Mesenchymal stem cell (in vitro differentiated cells and primary cell): ENCODE data around the gene CILP2.

Source experiments
- DNase-seq: peaks from one replicate; pipeline ENCODE4 v3.0.0-alpha.2; 2013
- H2AFZ ChIP-seq: one replicate; pipeline ENCODE4 v1.6.1; 2013; ENCODE audit warnings: low read depth, mild to moderate bottlenecking, control low read depth, inconsistent platforms, low read length, moderate library complexity
- H2AK5ac ChIP-seq: 2 replicates; pipeline ENCODE4 v1.6.1; 2013; ENCODE audit warnings: low read length, moderate library complexity, mild to moderate bottlenecking, inconsistent platforms; ENCODE audit not compliant: severe bottlenecking
- H2BK120ac ChIP-seq: one replicate; pipeline ENCODE4 v1.6.1; 2013; ENCODE audit warnings: low read depth, mild to moderate bottlenecking, inconsistent platforms, low read length, moderate library complexity
- H2BK12ac ChIP-seq, 2 experiments: one replicate each; pipeline ENCODE4 v1.6.1; 2013; ENCODE audit warnings: inconsistent platforms in 2 of 2, low read length in 2 of 2, mild to moderate bottlenecking in 2 of 2, moderate library complexity in 2 of 2, control low read depth in 1 of 2
- H2BK15ac ChIP-seq: one replicate; pipeline ENCODE4 v1.6.1; 2013; ENCODE audit warnings: mild to moderate bottlenecking, low read depth, inconsistent platforms; ENCODE audit not compliant: poor library complexity, severe bottlenecking
- H2BK5ac ChIP-seq: 2 replicates; pipeline ENCODE4 v1.6.1; 2013; ENCODE audit warnings: low read depth, mild to moderate bottlenecking, low read length, control low read depth, inconsistent platforms; ENCODE audit not compliant: poor library complexity, severe bottlenecking
- H3K14ac ChIP-seq, 2 experiments: one replicate each; pipeline ENCODE4 v1.6.1; 2013; ENCODE audit warnings: inconsistent platforms in 2 of 2, low read length in 2 of 2, control low read depth in 1 of 2, mild to moderate bottlenecking in 1 of 2, moderate library complexity in 1 of 2
- H3K18ac ChIP-seq, 2 experiments: one replicate each; pipeline ENCODE4 v1.6.1; 2013; ENCODE audit warnings: inconsistent platforms in 2 of 2, low read length in 2 of 2, control low read depth in 1 of 2, low read depth in 1 of 2, mild to moderate bottlenecking in 1 of 2
- H3K23ac ChIP-seq, 2 experiments: one replicate each; pipeline ENCODE4 v1.6.1; 2013; ENCODE audit warnings: inconsistent platforms in 2 of 2, low read length in 2 of 2, mild to moderate bottlenecking in 2 of 2, moderate library complexity in 2 of 2, control low read depth in 1 of 2
- H3K27ac ChIP-seq: 2 replicates; pipeline ENCODE4 v1.5.1; 2013; ENCODE audit warnings: mild to moderate bottlenecking, moderate library complexity, low read length, control low read depth, inconsistent platforms; ENCODE audit not compliant: poor library complexity, severe bottlenecking
- H3K27me3 ChIP-seq, 2 experiments: 2 replicates each; pipeline versions ENCODE4 v1.6.1 to v1.7.0; 2013; ENCODE audit warnings: low read length in 2 of 2, mild to moderate bottlenecking in 2 of 2, moderate library complexity in 2 of 2, control low read depth in 1 of 2, inconsistent platforms in 1 of 2; ENCODE audit not compliant: control insufficient read depth in 1 of 2, insufficient read depth in 1 of 2
- H3K36me3 ChIP-seq, 2 experiments: 2 replicates each; pipeline versions ENCODE4 v1.6.1 to v1.7.0; 2013; ENCODE audit warnings: low read length in 2 of 2, control low read depth in 1 of 2, inconsistent platforms in 1 of 2, low read depth in 1 of 2, mild to moderate bottlenecking in 1 of 2; ENCODE audit not compliant: insufficient read depth in 2 of 2, control insufficient read depth in 1 of 2
- H3K4ac ChIP-seq, 2 experiments: one replicate each; pipeline ENCODE4 v1.6.1; 2013; ENCODE audit warnings: inconsistent platforms in 2 of 2, low read length in 2 of 2, mild to moderate bottlenecking in 2 of 2, moderate library complexity in 2 of 2, control low read depth in 1 of 2, low read depth in 1 of 2
- H3K4me1 ChIP-seq: 2 replicates; pipeline ENCODE4 v1.6.1; 2013; ENCODE audit warnings: low read depth, low read length, control low read depth; ENCODE audit not compliant: control insufficient read depth, insufficient read depth
- H3K4me2 ChIP-seq: 2 replicates; pipeline ENCODE4 v1.6.1; 2013; ENCODE audit warnings: low read length, mild to moderate bottlenecking, inconsistent platforms; ENCODE audit not compliant: poor library complexity, severe bottlenecking
- H3K4me3 ChIP-seq, 2 experiments: 2 replicates each; pipeline versions ENCODE4 v1.5.1 to v1.7.0; 2013; ENCODE audit warnings: low read length in 2 of 2, mild to moderate bottlenecking in 2 of 2, control low read depth in 1 of 2, low read depth in 1 of 2; ENCODE audit not compliant: insufficient read depth in 1 of 2
- H3K79me1 ChIP-seq: replicated peaks from 2 replicates; pipeline ENCODE4 v1.6.1; 2013; ENCODE audit warnings: mild to moderate bottlenecking, control low read depth, low read length, inconsistent platforms; ENCODE audit not compliant: poor library complexity, severe bottlenecking
- H3K9ac ChIP-seq: 2 replicates; pipeline ENCODE4 v1.7.0; 2013; ENCODE audit warnings: mild to moderate bottlenecking, low read length, moderate library complexity
- H3K9me3 ChIP-seq: 2 replicates; pipeline ENCODE4 v1.7.0; 2013; ENCODE audit warnings: mild to moderate bottlenecking, low read length; ENCODE audit not compliant: control insufficient read depth
- H4K8ac ChIP-seq: one replicate; pipeline ENCODE4 v1.6.1; 2013; ENCODE audit warnings: inconsistent platforms, mild to moderate bottlenecking, low read length, moderate library complexity
- H4K91ac ChIP-seq: one replicate; pipeline ENCODE4 v1.6.1; 2013; ENCODE audit warnings: mild to moderate bottlenecking, low read length, inconsistent platforms
- WGBS: methylation state at CpG from one replicate; pipeline ENCODE4 v1.1.7; 2013; ENCODE audit warnings: mixed read lengths; 5-methylcytosine and 5-hydroxymethylcytosine counted together

CILP2 gene

DNA sequence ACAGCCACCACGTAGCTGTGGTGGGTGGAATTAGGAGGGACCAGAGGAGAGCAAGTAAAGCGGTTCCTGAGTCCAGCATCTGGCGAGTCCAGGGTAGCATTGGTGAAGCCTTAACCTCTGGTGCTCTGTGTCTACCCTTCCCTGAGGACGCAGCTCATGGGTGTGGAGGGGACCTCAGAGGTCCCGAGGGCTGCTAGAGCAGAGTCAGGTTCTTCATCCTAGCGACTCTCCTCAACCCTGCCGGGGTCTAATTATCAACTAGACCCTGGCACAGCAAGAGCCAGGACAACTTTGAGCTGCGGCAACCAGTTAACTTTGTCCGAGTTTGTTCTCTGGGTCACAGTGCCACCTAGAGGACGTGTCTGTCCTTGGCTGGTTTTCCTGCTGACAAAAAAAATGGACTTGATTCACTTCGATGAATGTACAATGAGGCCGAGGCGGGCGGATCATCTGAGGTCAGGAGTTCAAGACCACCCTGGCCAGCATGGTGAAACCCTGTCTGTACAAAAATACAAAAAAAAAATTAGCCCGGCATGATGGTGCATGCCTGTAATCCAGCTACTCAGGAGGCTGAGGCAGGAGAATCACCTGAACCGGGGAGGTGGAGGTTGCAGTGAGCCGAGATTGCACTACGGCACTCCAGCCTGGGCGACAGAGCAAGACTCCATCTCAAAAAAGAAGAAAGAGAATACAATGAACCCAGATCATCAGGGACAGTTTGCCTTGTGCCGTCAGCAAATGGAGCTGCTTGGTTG lies 47.7 kb upstream of the CILP2 start:
- H2AK5ac ChIP-seq, result peak overlapping the region; percentile 8
- peak overlapping the region; percentile 4 for H3K4me2 ChIP-seq
- peaks cover 45% of the 10 kb centered on the region for H3K4me1 ChIP-seq
- no peak overlapping the region for H3K23ac ChIP-seq
- H2AFZ ChIP-seq, result no peak overlapping the region
- peak overlapping the region; percentile 65 for H4K91ac ChIP-seq
- H3K27ac ChIP-seq, result peak overlapping the region; percentile 75
- peak overlapping the region; percentile 3 to 87 for H3K4ac ChIP-seq
- H2BK5ac ChIP-seq, result no peak overlapping the region
- H3K36me3 ChIP-seq, result peaks cover 33 to 55% of the 10 kb centered on the region in 2 experiments
- no peaks in the 10 kb centered on the region for H3K27me3 ChIP-seq
- peak overlapping the region in 1 of 2 experiments; percentile 62 for H3K4me3 ChIP-seq
- peak overlapping the region; percentile 90 for H3K9ac ChIP-seq
- peak; percentile 85 for DNase-seq
- 47% methylated on average over 20 of the region's 20 CpGs for WGBS
- peaks cover 30% of the 10 kb centered on the region for H3K79me1 ChIP-seq
- H2BK15ac ChIP-seq, result peak overlapping the region; percentile 5
- H2BK120ac ChIP-seq, result no peak overlapping the region
- H4K8ac ChIP-seq, result peak overlapping the region; percentile 84
- H3K18ac ChIP-seq, result peak overlapping the region; percentile 38 to 62
- peak overlapping the region; percentile 69 to 75 for H2BK12ac ChIP-seq
- H3K14ac ChIP-seq, result no peak overlapping the region
- H3K9me3 ChIP-seq, result no peaks in the 10 kb centered on the region

DNA sequence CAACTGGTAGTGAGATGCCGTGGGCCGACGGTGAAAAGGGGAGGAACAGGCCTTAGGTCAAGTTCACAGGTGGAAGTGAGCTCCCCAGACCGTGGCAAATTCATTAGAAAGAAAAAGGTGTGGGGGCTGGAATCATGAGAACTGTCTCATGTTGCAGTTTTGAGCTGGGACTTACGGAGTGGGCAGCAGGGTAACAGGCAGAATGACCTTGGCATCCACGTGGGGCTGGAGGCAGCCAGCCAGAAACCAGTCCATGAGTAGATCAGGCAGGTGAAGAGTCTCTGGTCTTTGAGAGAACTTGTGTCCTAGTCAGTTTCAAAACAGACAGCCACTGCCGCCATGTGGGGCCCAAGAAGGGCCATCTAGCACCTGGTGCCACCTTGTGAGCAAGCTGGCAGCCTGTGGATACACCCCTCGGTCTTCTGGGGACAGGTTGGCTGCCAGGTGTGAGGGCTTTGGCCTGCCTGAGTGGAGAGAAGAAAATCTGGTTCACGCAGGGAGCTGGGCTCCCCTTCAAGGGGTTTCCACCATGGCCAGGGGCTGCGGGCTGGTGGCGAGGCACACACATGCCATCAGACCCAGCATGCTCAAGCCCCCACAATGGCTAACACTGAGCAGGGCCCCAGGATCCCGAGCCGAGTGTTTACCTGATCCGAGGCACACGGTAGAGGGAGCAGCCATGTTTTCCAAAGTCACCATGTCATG lies 46.6 kb upstream of the CILP2 start:
- Histone ChIP-seq H2AK5ac (no peak overlapping the region), H3K4me1 (peaks cover 35% of the 10 kb centered on the region), H2BK15ac (no peak overlapping the region), H3K4me2 (no peak overlapping the region), H3K14ac (no peak overlapping the region), H2BK5ac (no peak overlapping the region), H3K4ac (no peak overlapping the region), H3K9me3 (no peaks in the 10 kb centered on the region), H2BK120ac (no peak overlapping the region), H3K36me3 (peaks cover 43 to 57% of the 10 kb centered on the region in 2 experiments), H2BK12ac (no peak overlapping the region), H3K9ac (no peak overlapping the region), H3K27ac (no peak overlapping the region), H3K18ac (no peak overlapping the region), H4K91ac (no peak overlapping the region), H4K8ac (no peak overlapping the region), H2AFZ (no peak overlapping the region), H3K4me3 (no peak overlapping the region), H3K27me3 (no peaks in the 10 kb centered on the region), H3K79me1 (peaks cover 35% of the 10 kb centered on the region), H3K23ac (no peak overlapping the region)
- WGBS, result 91% methylated on average over 15 of the region's 15 CpGs
- DNase-seq, result no peak

DNA sequence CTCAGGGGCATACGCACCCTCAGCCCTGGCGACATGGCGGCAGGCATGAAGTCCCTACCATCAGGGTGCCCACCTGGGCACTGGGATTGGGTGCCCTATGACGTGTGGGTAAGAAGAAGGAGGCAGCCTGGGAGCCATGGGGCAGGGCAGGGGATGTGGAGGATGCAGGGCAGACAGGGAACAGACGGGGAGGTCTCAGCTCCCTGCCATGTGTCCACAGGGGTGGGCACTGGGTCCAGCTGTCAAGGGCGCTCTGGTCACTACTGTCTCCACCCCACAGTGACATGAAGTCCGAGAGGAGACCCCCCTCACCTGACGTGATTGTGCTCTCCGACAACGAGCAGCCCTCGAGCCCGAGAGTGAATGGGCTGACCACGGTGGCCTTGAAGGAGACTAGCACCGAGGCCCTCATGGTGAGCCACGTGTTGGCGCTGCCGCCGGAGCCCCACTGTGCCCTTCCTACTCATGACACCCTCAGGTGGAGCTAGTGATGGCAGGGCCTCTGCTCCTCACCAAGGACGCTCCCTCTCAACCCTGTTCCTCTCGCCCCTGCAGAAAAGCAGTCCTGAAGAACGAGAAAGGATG lies 45.9 kb upstream of the CILP2 start:
- Histone ChIP-seq H3K9me3 (no peaks in the 10 kb centered on the region), H3K4me2 (no peak overlapping the region), H3K4me3 (no peak overlapping the region), H2BK12ac (no peak overlapping the region), H3K4me1 (peaks cover 29% of the 10 kb centered on the region), H2BK15ac (no peak overlapping the region), H3K27ac (no peak overlapping the region), H2AFZ (no peak overlapping the region), H2BK120ac (no peak overlapping the region), H3K4ac (no peak overlapping the region), H3K18ac (no peak overlapping the region), H4K8ac (no peak overlapping the region), H2AK5ac (no peak overlapping the region), H2BK5ac (no peak overlapping the region), H4K91ac (no peak overlapping the region), H3K36me3 (peaks cover 50 to 57% of the 10 kb centered on the region in 2 experiments), H3K27me3 (no peaks in the 10 kb centered on the region), H3K9ac (no peak overlapping the region), H3K23ac (no peak overlapping the region), H3K14ac (no peak overlapping the region), H3K79me1 (peaks cover 32% of the 10 kb centered on the region)
- DNase-seq, result no peak
- WGBS, result 97% methylated on average over 21 of the region's 21 CpGs
